Astrocyte (in vitro differentiated cells and primary cell): ENCODE measurements around the gene HSF2. TPM values are rescaled to one million over a fixed set of nuclear protein-coding genes. Genes with fewer than 3 reads are reported as not detected.

Experiments
- DNase-seq: peaks from one replicate; pipeline ENCODE4 v3.0.0-alpha.2; 2010; ENCODE audit warnings: low read depth
- FAIRE-seq: peaks from 2 replicates; lab custom pipeline; 2011; peaks lifted over from hg19 to GRCh38; lab: Jason Lieb, UNC
- H2AFZ ChIP-seq: 2 replicates; pipeline ENCODE4 v1.6.0; 2012; ENCODE audit warnings: low read depth, low read length, inconsistent platforms
- H3K27ac ChIP-seq: 2 replicates; pipeline ENCODE4 v1.5.1; 2011; ENCODE audit warnings: low read depth, low read length, inconsistent platforms
- H3K27me3 ChIP-seq: 2 replicates; pipeline ENCODE4 v1.6.0; 2011; ENCODE audit warnings: low read length, inconsistent platforms; ENCODE audit not compliant: insufficient read depth
- H3K36me3 ChIP-seq: 2 replicates; pipeline ENCODE4 v1.5.1; 2011; ENCODE audit warnings: low read length, inconsistent platforms; ENCODE audit not compliant: insufficient read depth
- H3K4me1 ChIP-seq: 2 replicates; pipeline ENCODE4 v1.5.1; 2011; ENCODE audit warnings: low read length, inconsistent platforms; ENCODE audit not compliant: insufficient read depth
- H3K4me2 ChIP-seq: 2 replicates; pipeline ENCODE4 v1.6.0; 2012; ENCODE audit warnings: low read length, inconsistent platforms
- H3K4me3 ChIP-seq: 2 replicates; pipeline ENCODE4 v1.5.1; 2011; ENCODE audit warnings: low read depth, mild to moderate bottlenecking, low read length, inconsistent platforms; ENCODE audit not compliant: insufficient read depth
- H3K79me2 ChIP-seq: 2 replicates; pipeline ENCODE4 v1.6.0; 2012; ENCODE audit warnings: mild to moderate bottlenecking, low read length, inconsistent platforms; ENCODE audit not compliant: insufficient read depth
- H3K9ac ChIP-seq: 2 replicates; pipeline ENCODE4 v1.6.0; 2012; ENCODE audit warnings: mild to moderate bottlenecking, low read length, inconsistent platforms
- H3K9me3 ChIP-seq: 2 replicates; pipeline ENCODE4 v1.5.1; 2012; ENCODE audit warnings: low read depth, mild to moderate bottlenecking, low read length, inconsistent platforms; ENCODE audit not compliant: insufficient read depth
- H4K20me1 ChIP-seq: 2 replicates; pipeline ENCODE4 v1.6.0; 2012; ENCODE audit warnings: low read length, inconsistent platforms; ENCODE audit not compliant: insufficient read depth
- H3K27ac Mint-ChIP-seq: one replicate; pipeline ENCODE4 v1.8.0; 2021; ENCODE audit warnings: mild to moderate bottlenecking, mixed read lengths; ENCODE audit not compliant: unreplicated experiment
- H3K27me3 Mint-ChIP-seq: one replicate; pipeline ENCODE4 v1.8.0; 2021; ENCODE audit warnings: low read depth, mixed read lengths; ENCODE audit not compliant: unreplicated experiment
- H3K36me3 Mint-ChIP-seq: one replicate; pipeline ENCODE4 v1.8.0; 2021; ENCODE audit warnings: low read depth, mixed read lengths; ENCODE audit not compliant: unreplicated experiment
- H3K4me1 Mint-ChIP-seq: one replicate; pipeline ENCODE4 v1.8.0; 2021; ENCODE audit warnings: low read depth, mixed read lengths; ENCODE audit not compliant: unreplicated experiment
- H3K4me3 Mint-ChIP-seq: one replicate; pipeline ENCODE4 v1.8.0; 2021; ENCODE audit warnings: mild to moderate bottlenecking, moderate library complexity, mixed read lengths; ENCODE audit not compliant: unreplicated experiment
- H3K9me3 Mint-ChIP-seq: one replicate; pipeline ENCODE4 v1.8.0; 2021; ENCODE audit warnings: mild to moderate bottlenecking, mixed read lengths; ENCODE audit not compliant: unreplicated experiment
- EZH2 ChIP-seq: IDR thresholded peaks from 2 replicates; pipeline ENCODE4 v1.6.1; 2012; ENCODE audit warnings: mild to moderate bottlenecking, low read length, inconsistent platforms; ENCODE audit not compliant: insufficient read depth
- total RNA-seq: library from RNA; stranded (reverse); gene quantifications from 2 replicates; pipeline ENCODE4 v1.2.1, GENCODE V29; 2021
- TF ChIP-seq, protein P1 (sequence below): IDR thresholded peaks from 2 replicates; pipeline ENCODE4 v1.5.1; 2011; ENCODE audit warnings: low read depth, mild to moderate bottlenecking, inconsistent platforms, low read length, moderate library complexity; ENCODE audit not compliant: insufficient read depth

The HSF2 gene
- total RNA-seq, 1 donor from 2014 or later, result 9.2 TPM

DNA sequence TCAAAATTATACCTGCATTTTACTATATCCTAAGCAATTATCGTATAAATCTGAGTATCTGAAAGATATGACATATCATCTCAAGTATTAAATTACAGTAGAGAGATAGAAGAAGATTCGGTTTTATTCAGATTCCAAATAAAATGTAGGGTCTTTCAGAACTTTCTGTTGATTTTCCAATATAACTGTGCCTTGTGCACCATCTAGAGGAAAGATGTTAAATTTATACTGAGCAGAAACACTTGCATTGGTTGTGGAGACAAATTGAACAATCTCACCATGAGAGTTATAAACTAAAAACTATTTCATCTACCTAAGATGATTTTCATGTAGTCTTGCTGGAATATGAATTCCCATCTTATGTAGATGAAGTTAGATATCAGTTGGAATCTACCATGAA lies 26.8 kb upstream of the HSF2 start:
- DNase-seq (no peak), FAIRE-seq (no peak)
- Mint-ChIP-seq H3K27ac (no peak overlapping the region), H3K4me3 (no peak overlapping the region), H3K36me3 (no peaks in the 10 kb centered on the region), H3K4me1 (no peaks in the 10 kb centered on the region), H3K27me3 (peaks cover 3% of the 10 kb centered on the region), H3K9me3 (no peaks in the 10 kb centered on the region)
- Histone ChIP-seq H3K4me1 (no peaks in the 10 kb centered on the region), H3K9me3 (no peaks in the 10 kb centered on the region), H2AFZ (no peak overlapping the region), H3K79me2 (no peaks in the 10 kb centered on the region), H3K4me2 (no peak overlapping the region), H3K4me3 (no peak overlapping the region), H3K36me3 (no peaks in the 10 kb centered on the region), H3K9ac (no peak overlapping the region), H3K27me3 (no peaks in the 10 kb centered on the region), H4K20me1 (no peaks in the 10 kb centered on the region), H3K27ac (no peak overlapping the region)
- TF ChIP-seq, protein P1, sequence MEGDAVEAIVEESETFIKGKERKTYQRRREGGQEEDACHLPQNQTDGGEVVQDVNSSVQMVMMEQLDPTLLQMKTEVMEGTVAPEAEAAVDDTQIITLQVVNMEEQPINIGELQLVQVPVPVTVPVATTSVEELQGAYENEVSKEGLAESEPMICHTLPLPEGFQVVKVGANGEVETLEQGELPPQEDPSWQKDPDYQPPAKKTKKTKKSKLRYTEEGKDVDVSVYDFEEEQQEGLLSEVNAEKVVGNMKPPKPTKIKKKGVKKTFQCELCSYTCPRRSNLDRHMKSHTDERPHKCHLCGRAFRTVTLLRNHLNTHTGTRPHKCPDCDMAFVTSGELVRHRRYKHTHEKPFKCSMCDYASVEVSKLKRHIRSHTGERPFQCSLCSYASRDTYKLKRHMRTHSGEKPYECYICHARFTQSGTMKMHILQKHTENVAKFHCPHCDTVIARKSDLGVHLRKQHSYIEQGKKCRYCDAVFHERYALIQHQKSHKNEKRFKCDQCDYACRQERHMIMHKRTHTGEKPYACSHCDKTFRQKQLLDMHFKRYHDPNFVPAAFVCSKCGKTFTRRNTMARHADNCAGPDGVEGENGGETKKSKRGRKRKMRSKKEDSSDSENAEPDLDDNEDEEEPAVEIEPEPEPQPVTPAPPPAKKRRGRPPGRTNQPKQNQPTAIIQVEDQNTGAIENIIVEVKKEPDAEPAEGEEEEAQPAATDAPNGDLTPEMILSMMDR, result no peak
- TF ChIP-seq EZH2, result no peak

GRCh38 chr6:122374307-122374706 lies 25.1 kb upstream of the HSF2 start:
- FAIRE-seq (no peak), DNase-seq (no peak)
- Mint-ChIP-seq H3K27me3 (peaks cover 3% of the 10 kb centered on the region), H3K36me3 (no peaks in the 10 kb centered on the region), H3K27ac (no peak overlapping the region), H3K4me3 (no peak overlapping the region), H3K9me3 (no peaks in the 10 kb centered on the region), H3K4me1 (no peaks in the 10 kb centered on the region)
- Histone ChIP-seq H3K4me1 (no peaks in the 10 kb centered on the region), H3K9ac (no peak overlapping the region), H3K4me3 (no peak overlapping the region), H3K27me3 (no peaks in the 10 kb centered on the region), H3K79me2 (no peaks in the 10 kb centered on the region), H3K4me2 (no peak overlapping the region), H3K36me3 (no peaks in the 10 kb centered on the region), H2AFZ (no peak overlapping the region), H3K27ac (no peak overlapping the region), H4K20me1 (no peaks in the 10 kb centered on the region), H3K9me3 (no peaks in the 10 kb centered on the region)
- TF ChIP-seq, protein P1, result no peak
- TF ChIP-seq EZH2, result no peak

DNA sequence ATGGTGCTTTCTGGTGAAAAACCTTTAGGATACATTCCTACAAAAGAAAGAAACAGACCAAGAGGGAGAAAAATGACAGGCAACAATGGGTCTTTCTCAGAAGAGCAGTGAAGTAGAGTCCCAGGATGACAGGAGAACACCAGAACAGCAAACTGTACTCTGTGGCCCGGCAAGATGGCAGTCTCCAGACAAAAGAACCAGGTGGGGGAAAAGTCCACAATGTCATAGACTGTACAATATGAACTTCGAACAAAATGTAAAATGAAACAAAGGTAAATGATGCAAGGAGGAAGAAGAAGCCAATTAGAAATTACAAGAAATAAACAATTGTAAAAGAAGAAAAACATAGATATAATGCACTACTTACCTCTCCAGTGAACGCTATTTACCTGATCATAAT lies 23.2 kb upstream of the HSF2 start:
- H3K9ac ChIP-seq, result no peak overlapping the region
- Mint-ChIP-seq H3K9me3 (no peaks in the 10 kb centered on the region), H3K27ac (no peak overlapping the region), H3K27me3 (peaks cover 6% of the 10 kb centered on the region), H3K4me1 (no peaks in the 10 kb centered on the region), H3K36me3 (no peaks in the 10 kb centered on the region), H3K4me3 (no peak overlapping the region)
- H3K4me2 ChIP-seq, result no peak overlapping the region
- no peak overlapping the region for H3K27ac ChIP-seq
- H3K4me1 ChIP-seq, result no peaks in the 10 kb centered on the region
- no peaks in the 10 kb centered on the region for H3K36me3 ChIP-seq
- no peaks in the 10 kb centered on the region for H3K27me3 ChIP-seq
- H3K79me2 ChIP-seq, result no peaks in the 10 kb centered on the region
- TF ChIP-seq, protein P1, result no peak
- TF ChIP-seq EZH2, result no peak
- no peaks in the 10 kb centered on the region for H3K9me3 ChIP-seq
- H3K4me3 ChIP-seq, result no peak overlapping the region
- DNase-seq (no peak), FAIRE-seq (no peak)
- H2AFZ ChIP-seq, result no peak overlapping the region
- no peaks in the 10 kb centered on the region for H4K20me1 ChIP-seq
